Neutrophil (primary cell): ENCODE data around the gene RNPS1.

ENCODE experiments used
- H3K27ac ChIP-seq: fragments of 200-600 bp; sonication (generic); 2 replicates; pipeline ENCODE4 v1.5.1; 2016; ENCODE audit warnings: mild to moderate bottlenecking, moderate library complexity
- H3K27me3 ChIP-seq: fragments of 200-600 bp; sonication (generic); 2 replicates; pipeline ENCODE4 v1.6.0; 2016; ENCODE audit warnings: mild to moderate bottlenecking
- H3K36me3 ChIP-seq: fragments of 200-600 bp; sonication (generic); 2 replicates; pipeline ENCODE4 v1.5.1; 2017
- H3K4me1 ChIP-seq, 2 experiments: fragments of 200-600 bp in 1 of 2; sonication (generic) in 1 of 2; 1 replicate in 1 of 2; 2 replicates in 1 of 2; pipeline versions ENCODE4 v1.5.1 to v1.6.1; 2013 to 2016; ENCODE audit warnings: low read depth in 1 of 2, low read length in 1 of 2, mild to moderate bottlenecking in 1 of 2, moderate library complexity in 1 of 2; ENCODE audit not compliant: control insufficient read depth in 1 of 2, insufficient read depth in 1 of 2
- H3K4me3 ChIP-seq, 2 experiments: fragments of 200-600 bp in 1 of 2; sonication (generic) in 1 of 2; 1 replicate in 1 of 2; 2 replicates in 1 of 2; pipeline ENCODE4 v1.5.1; 2013 to 2016; ENCODE audit warnings: low read depth in 1 of 2, low read length in 1 of 2, mild to moderate bottlenecking in 1 of 2, moderate library complexity in 1 of 2
- H3K9me3 ChIP-seq: fragments of 200-600 bp; sonication (generic); 2 replicates; pipeline ENCODE4 v1.5.1; 2016
- TF ChIP-seq, protein P1 (sequence below): fragments of 200-600 bp; sonication (generic); IDR thresholded peaks from 2 replicates; pipeline ENCODE4 v1.5.1; 2016; ENCODE audit warnings: antibody characterized with exemption

The RNPS1 gene

DNA sequence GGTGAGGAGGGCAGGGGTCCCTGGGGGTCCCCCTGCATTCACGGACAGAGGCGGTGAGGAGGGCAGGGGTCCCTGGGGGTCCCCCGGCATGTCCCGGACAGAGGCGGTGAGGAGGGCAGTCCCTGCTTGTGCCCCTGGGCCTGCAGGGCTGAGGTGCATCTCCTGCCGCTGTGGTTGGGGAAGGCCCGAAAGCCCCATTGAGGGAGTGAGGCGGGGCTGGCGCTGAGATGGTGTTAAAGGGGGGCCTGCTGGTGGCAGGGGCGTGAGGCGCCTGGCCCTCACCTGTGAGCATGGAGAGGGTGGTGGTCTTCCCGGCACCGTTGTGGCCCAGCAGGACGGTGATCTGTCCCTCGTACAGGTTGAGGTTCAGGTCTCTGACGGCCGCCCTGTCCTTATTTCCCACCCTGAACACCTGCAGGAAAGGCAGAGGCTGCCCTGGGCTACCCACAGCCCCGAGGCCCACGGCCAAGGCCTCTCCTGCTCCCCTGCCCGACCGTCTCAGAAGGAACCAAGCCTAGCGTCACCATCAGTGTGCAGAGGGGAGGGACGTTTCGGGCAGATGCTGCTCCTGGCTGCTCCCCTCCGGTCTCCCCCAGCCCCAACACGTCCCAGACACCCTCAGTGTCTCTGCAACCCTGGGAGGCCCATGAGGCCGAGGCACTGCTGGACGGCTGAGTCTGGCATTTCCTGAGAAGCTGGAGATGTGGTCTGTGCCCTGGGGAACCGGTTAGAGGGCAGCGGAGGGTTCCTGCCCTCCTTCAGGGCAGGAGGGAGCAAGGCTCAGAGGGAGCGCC is 31.4 kb upstream of the RNPS1 start:
- no peaks in the 10 kb centered on the region for H3K9me3 ChIP-seq
- no peaks in the 10 kb centered on the region for H3K27me3 ChIP-seq
- no peaks in the 10 kb centered on the region for H3K4me1 ChIP-seq
- no peak overlapping the region for H3K27ac ChIP-seq
- TF ChIP-seq, protein P1, sequence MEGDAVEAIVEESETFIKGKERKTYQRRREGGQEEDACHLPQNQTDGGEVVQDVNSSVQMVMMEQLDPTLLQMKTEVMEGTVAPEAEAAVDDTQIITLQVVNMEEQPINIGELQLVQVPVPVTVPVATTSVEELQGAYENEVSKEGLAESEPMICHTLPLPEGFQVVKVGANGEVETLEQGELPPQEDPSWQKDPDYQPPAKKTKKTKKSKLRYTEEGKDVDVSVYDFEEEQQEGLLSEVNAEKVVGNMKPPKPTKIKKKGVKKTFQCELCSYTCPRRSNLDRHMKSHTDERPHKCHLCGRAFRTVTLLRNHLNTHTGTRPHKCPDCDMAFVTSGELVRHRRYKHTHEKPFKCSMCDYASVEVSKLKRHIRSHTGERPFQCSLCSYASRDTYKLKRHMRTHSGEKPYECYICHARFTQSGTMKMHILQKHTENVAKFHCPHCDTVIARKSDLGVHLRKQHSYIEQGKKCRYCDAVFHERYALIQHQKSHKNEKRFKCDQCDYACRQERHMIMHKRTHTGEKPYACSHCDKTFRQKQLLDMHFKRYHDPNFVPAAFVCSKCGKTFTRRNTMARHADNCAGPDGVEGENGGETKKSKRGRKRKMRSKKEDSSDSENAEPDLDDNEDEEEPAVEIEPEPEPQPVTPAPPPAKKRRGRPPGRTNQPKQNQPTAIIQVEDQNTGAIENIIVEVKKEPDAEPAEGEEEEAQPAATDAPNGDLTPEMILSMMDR, result no peak
- no peaks in the 10 kb centered on the region for H3K36me3 ChIP-seq
- no peak overlapping the region for H3K4me3 ChIP-seq

DNA sequence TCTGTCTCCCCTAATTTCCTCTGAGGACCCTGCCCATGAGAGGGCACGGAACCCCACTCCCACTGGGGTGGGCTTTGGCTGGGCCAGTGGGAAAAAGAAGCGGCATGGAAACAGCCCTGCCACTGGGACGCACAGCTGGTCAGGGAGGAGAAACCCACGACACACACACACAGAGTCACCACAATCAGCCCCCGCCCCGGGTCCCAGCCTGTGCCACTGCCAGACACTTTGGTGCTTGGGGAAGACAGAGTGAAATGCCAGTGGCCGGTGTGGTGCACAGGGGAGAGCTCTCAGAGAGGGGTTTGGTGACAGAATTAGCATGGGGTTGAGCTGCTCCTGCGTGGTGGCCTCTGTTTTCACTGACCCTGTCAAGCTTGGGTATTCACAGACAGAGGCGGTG is 30.7 kb upstream of the RNPS1 start:
- Histone ChIP-seq H3K27me3 (no peaks in the 10 kb centered on the region), H3K36me3 (no peaks in the 10 kb centered on the region), H3K4me1 (no peaks in the 10 kb centered on the region), H3K9me3 (no peaks in the 10 kb centered on the region), H3K4me3 (no peak overlapping the region), H3K27ac (no peak overlapping the region)
- TF ChIP-seq, protein P1, result no peak

DNA sequence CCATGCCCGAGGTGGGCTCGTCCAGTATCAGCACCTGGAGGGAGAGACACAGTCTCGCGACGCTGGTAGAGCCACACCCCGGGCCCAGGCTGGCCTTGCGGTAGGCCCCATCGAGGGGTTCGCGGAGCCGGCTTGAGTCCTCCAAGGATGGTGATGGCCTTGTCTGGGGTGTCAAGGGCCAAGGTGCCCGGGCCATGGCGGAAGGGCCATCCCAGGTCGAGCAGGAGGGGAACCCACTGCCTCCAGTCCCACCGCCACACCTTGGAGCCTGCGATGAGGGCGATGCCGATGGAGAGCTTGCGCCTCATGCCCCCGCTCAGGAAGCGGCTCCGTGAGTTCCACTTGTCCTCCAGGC is 29.6 kb upstream of the RNPS1 start:
- TF ChIP-seq, protein P1, result no peak
- Histone ChIP-seq H3K4me3 (no peak overlapping the region), H3K27me3 (no peaks in the 10 kb centered on the region), H3K27ac (no peak overlapping the region), H3K4me1 (no peaks in the 10 kb centered on the region), H3K36me3 (no peaks in the 10 kb centered on the region), H3K9me3 (no peaks in the 10 kb centered on the region)

DNA sequence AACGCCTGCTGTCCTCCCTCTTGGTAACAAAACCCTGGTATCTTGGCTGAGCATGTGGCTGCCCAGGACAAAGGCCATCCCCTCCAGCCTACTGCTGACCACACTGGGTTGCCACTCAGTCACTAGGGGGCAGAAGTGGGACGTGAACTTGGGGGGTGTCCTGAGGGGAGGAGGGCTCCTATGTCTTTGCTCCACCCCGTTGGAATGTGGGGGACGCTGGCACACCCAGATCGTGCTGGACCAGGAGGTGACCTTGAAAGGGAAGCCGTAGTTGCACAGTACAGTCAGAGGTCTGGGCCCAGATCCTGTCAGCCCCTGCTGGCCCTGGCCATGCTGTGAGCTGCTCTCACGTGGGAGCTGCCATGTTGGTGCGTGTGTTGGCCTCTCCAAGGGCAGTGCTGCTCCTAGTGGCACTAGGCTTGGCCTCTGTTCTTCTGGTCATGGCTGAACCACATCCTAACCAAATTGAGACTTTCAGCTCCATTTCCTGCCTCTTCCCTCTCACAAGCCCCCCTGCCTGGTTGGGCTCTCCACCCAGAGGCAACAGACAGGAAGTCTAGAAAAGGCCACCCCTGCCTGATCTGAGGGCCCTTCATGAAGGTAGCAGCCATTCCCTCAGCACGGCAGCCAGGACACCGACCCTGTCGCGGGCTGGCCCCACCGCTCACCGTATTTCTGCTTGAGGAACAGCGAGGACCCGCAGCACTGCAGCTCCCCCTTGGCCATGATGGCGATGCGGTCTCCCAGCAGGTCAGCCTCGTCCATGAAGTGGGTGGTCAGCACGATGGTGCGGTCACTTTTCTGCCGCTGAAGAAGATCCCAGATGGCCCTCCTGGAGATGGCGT is 29.0 kb upstream of the RNPS1 start:
- Histone ChIP-seq H3K4me3 (no peak overlapping the region), H3K27ac (no peak overlapping the region), H3K27me3 (no peaks in the 10 kb centered on the region), H3K4me1 (no peaks in the 10 kb centered on the region), H3K36me3 (no peaks in the 10 kb centered on the region), H3K9me3 (no peaks in the 10 kb centered on the region)
- TF ChIP-seq, protein P1, result no peak

DNA sequence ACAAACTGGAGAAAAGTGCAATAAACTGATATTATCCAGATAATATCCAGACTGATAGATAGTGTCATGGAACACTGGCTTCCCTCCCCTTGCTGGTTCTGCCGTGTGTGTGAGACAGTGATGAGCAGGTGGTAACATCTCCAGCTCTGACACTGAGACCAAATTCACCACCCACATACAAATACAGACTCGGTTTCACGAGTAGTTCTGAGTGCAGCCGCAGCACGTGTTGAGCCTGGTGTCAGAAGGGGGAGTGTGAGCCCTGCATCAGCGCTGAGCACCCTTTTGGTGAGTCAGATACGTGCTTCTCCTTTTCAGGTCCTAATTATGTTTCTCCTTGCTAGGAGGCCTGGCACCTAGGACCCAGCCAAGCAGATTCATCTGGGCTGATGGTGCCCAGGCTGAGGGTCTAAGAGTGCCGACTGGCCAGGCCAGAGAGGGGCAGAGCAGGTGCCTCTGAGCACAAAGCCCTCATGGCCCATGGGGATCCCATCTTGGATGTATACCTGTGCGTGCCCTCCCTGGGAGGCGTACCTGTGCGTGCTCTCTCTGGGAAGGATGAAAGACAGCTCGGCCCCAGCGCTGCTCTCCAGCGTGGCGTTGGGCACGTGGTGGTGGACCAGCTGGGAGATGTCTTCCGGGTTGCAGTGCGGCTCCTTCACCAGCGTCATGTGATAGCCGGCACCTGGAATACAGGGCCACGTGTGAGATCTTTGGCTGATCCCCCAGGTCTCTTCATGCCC is 27.3 kb upstream of the RNPS1 start:
- H3K4me1 ChIP-seq, result no peaks in the 10 kb centered on the region
- H3K27ac ChIP-seq, result no peak overlapping the region
- no peaks in the 10 kb centered on the region for H3K36me3 ChIP-seq
- no peaks in the 10 kb centered on the region for H3K27me3 ChIP-seq
- TF ChIP-seq, protein P1, result no peak
- H3K4me3 ChIP-seq, result no peak overlapping the region
- no peaks in the 10 kb centered on the region for H3K9me3 ChIP-seq
